HepG2 (cell line): ENCODE results near the gene GRM7.

Source experiments
- FOXM1 ChIP-seq: sonication (generic); formaldehyde crosslinking; IDR thresholded peaks from 2 replicates; pipeline ENCODE4 v1.5.0; 2020; ENCODE audit warnings: missing genetic modification reagents
- GATAD2A ChIP-seq: IDR thresholded peaks from 2 replicates; pipeline ENCODE4 v1.6.1; 2016
- JUND ChIP-seq: sonication (generic); formaldehyde crosslinking; IDR thresholded peaks from 2 replicates; pipeline ENCODE4 v1.8.0; 2022; ENCODE audit warnings: mild to moderate bottlenecking, missing genetic modification reagents
- POLR2A ChIP-seq, 2 experiments: IDR thresholded peaks; 2 replicates each; pipeline ENCODE4 v1.6.1; 2011; ENCODE audit warnings: low read depth in 2 of 2, low read length in 2 of 2, mild to moderate bottlenecking in 1 of 2, moderate library complexity in 1 of 2; ENCODE audit not compliant: insufficient read depth in 1 of 2
- POLR2AphosphoS5 ChIP-seq: IDR thresholded peaks from 2 replicates; pipeline ENCODE4 v1.6.1; 2012; ENCODE audit warnings: low read depth, low read length
- SP1 ChIP-seq, 2 experiments: fragments of 450-650 bp in 1 of 2; sonication (generic) in 1 of 2; formaldehyde crosslinking in 1 of 2; IDR thresholded peaks; 2 replicates each; pipeline versions ENCODE4 v1.4.0 to v1.6.1; 2016 to 2020; ENCODE audit warnings: missing genetic modification reagents in 1 of 2
- TF ChIP-seq, protein P1 (sequence below): sonication (generic); formaldehyde crosslinking; IDR thresholded peaks from 2 replicates; pipeline ENCODE4 v1.5.0; 2020; ENCODE audit warnings: mild to moderate bottlenecking, missing genetic modification reagents, moderate library complexity
- TF ChIP-seq, protein P2 (sequence below): sonication (generic); formaldehyde crosslinking; IDR thresholded peaks from 2 replicates; pipeline ENCODE4 v1.8.1; 2023; ENCODE audit warnings: mild to moderate bottlenecking, missing genetic modification reagents
- TF ChIP-seq, protein P3 (sequence below): sonication (generic); formaldehyde crosslinking; IDR thresholded peaks from 2 replicates; pipeline ENCODE4 v1.5.1; 2020; ENCODE audit warnings: missing genetic modification reagents, mild to moderate bottlenecking, borderline replicate concordance
- TF ChIP-seq, protein P4 (sequence below): sonication (generic); formaldehyde crosslinking; conservative IDR thresholded peaks from 2 replicates; pipeline ENCODE4 v1.4.0; 2020; ENCODE audit warnings: mild to moderate bottlenecking, missing genetic modification reagents, moderate library complexity

DNA sequence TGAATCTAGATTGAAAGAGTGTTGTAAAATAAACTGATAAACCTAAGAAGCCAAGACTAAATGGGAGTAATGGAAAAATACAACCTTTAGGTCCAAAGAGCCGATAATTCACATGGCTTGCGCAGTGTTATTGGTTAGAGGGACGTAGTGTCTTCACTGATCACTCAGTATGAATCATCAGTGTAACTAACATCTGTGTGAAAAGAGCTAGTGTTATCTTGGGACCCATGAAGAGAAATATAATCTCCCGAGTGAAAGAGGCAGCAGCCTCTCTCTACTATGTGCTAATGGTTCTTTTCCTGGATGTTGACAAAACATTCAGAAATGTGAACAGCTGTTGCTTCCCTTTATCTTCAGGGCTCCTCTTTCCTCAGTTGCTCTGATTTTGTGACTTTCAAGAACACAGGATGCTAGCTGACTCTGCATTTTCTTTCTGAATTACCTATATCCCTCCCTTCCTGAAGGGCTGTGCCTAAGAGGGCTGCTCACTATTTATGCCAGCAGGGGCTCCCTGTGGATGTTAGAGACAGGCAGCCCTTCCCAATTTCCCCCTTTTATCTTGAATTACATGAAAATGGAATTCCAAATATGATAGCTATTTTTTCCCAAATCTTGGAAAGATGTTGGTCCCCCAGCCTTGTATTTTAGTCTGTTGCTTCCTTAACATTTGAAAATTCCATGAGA, 128.8 kb downstream of the GRM7 start:
- TF ChIP-seq POLR2A (IDR thresholded peaks at IDR 0.05; ENCODE audit: insufficient read depth in 1 of 2, low read depth in 2 of 2, low read length in 2 of 2) (no peak), JUND (no peak), FOXM1 (CRISPR knock-in tag) (no peak), POLR2AphosphoS5 (no peak), SP1 (IDR thresholded peaks at IDR 0.05) (no peak), SP1 (CRISPR knock-in tag; IDR thresholded peaks at IDR 0.05) (no peak), GATAD2A (CRISPR knock-in tag) (no peak)
- TF ChIP-seq, protein P1, sequence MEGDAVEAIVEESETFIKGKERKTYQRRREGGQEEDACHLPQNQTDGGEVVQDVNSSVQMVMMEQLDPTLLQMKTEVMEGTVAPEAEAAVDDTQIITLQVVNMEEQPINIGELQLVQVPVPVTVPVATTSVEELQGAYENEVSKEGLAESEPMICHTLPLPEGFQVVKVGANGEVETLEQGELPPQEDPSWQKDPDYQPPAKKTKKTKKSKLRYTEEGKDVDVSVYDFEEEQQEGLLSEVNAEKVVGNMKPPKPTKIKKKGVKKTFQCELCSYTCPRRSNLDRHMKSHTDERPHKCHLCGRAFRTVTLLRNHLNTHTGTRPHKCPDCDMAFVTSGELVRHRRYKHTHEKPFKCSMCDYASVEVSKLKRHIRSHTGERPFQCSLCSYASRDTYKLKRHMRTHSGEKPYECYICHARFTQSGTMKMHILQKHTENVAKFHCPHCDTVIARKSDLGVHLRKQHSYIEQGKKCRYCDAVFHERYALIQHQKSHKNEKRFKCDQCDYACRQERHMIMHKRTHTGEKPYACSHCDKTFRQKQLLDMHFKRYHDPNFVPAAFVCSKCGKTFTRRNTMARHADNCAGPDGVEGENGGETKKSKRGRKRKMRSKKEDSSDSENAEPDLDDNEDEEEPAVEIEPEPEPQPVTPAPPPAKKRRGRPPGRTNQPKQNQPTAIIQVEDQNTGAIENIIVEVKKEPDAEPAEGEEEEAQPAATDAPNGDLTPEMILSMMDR (CRISPR knock-in tag), result no peak
- TF ChIP-seq, protein P2, sequence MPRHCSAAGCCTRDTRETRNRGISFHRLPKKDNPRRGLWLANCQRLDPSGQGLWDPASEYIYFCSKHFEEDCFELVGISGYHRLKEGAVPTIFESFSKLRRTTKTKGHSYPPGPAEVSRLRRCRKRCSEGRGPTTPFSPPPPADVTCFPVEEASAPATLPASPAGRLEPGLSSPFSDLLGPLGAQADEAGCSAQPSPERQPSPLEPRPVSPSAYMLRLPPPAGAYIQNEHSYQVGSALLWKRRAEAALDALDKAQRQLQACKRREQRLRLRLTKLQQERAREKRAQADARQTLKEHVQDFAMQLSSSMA (CRISPR knock-in tag), result no peak
- TF ChIP-seq, protein P3, sequence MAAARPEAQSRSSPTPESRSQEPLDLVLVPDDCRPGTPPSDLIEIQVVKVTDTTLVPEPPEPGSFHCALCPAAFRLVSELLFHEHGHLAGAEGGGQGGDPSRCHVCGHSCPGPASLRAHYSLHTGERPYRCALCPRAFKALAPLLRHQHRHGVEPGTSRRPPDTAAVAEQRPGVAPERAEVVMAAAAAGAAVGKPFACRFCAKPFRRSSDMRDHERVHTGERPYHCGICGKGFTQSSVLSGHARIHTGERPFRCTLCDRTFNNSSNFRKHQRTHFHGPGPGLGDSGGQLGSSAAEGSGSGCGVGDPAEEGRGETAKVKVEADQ (CRISPR knock-in tag), result no peak
- TF ChIP-seq, protein P4, sequence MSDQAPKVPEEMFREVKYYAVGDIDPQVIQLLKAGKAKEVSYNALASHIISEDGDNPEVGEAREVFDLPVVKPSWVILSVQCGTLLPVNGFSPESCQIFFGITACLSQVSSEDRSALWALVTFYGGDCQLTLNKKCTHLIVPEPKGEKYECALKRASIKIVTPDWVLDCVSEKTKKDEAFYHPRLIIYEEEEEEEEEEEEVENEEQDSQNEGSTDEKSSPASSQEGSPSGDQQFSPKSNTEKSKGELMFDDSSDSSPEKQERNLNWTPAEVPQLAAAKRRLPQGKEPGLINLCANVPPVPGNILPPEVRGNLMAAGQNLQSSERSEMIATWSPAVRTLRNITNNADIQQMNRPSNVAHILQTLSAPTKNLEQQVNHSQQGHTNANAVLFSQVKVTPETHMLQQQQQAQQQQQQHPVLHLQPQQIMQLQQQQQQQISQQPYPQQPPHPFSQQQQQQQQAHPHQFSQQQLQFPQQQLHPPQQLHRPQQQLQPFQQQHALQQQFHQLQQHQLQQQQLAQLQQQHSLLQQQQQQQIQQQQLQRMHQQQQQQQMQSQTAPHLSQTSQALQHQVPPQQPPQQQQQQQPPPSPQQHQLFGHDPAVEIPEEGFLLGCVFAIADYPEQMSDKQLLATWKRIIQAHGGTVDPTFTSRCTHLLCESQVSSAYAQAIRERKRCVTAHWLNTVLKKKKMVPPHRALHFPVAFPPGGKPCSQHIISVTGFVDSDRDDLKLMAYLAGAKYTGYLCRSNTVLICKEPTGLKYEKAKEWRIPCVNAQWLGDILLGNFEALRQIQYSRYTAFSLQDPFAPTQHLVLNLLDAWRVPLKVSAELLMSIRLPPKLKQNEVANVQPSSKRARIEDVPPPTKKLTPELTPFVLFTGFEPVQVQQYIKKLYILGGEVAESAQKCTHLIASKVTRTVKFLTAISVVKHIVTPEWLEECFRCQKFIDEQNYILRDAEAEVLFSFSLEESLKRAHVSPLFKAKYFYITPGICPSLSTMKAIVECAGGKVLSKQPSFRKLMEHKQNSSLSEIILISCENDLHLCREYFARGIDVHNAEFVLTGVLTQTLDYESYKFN (CRISPR knock-in tag), result no peak
